LNCaP clone FGC (cell line): ENCODE measurements around the gene AKT2.

Experiments
- DNase-seq: peaks from one replicate; pipeline ENCODE4 v3.0.0-alpha.2; 2011; ENCODE audit warnings: low read depth
- H3K4me3 ChIP-seq: 2 replicates; pipeline ENCODE4 v1.5.1; 2011; ENCODE audit warnings: mild to moderate bottlenecking, low read depth, low read length, control low read depth
- TF ChIP-seq, protein P1 (sequence below): IDR thresholded peaks from 2 replicates; pipeline ENCODE4 v1.5.1; 2012; ENCODE audit warnings: mild to moderate bottlenecking; ENCODE audit not compliant: control insufficient read depth, insufficient read depth; ENCODE audit errors: extremely low read depth

AKT2 gene

GRCh38 chr19:40322271-40322610 lies 37.1 kb upstream of the AKT2 start:
- H3K4me3 ChIP-seq: no peak overlapping the region

DNA sequence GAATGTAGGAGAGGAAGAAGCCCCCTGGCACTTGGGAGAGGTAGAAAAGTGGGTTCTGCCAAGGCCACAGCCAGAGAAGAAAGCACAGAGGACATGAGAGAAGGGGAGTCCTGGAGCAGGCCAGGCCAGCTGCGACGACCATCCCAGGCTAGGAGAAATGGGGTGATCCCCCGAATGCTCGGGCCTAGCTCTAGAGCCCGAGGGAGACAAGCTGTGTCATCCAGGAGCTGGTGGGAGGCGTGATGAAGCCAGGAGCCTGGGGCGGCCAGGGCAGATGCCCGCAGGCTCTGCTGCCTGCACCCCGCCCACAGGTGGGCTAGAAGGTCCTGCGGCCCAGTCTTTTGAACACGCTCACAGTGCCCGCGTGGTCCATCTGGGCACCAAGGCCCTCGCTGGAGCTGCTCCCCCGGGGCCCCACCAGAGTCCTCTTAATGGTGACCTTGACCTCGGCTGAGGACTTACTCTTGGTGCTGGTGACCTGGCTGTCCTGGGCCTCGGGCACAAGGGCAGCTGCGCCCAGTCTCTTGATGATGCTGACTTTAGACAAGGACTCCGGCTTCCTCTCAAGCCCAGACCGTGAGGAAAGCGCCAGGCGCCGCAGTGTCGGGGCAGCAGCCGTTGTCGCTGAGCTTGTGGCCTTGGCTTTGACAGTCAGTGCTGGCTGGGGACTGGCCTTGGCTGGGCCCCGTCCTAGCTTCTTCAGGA lies 36.6 kb upstream of the AKT2 start:
- TF ChIP-seq, protein P1, sequence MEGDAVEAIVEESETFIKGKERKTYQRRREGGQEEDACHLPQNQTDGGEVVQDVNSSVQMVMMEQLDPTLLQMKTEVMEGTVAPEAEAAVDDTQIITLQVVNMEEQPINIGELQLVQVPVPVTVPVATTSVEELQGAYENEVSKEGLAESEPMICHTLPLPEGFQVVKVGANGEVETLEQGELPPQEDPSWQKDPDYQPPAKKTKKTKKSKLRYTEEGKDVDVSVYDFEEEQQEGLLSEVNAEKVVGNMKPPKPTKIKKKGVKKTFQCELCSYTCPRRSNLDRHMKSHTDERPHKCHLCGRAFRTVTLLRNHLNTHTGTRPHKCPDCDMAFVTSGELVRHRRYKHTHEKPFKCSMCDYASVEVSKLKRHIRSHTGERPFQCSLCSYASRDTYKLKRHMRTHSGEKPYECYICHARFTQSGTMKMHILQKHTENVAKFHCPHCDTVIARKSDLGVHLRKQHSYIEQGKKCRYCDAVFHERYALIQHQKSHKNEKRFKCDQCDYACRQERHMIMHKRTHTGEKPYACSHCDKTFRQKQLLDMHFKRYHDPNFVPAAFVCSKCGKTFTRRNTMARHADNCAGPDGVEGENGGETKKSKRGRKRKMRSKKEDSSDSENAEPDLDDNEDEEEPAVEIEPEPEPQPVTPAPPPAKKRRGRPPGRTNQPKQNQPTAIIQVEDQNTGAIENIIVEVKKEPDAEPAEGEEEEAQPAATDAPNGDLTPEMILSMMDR: no peak
- DNase-seq: no peak
- H3K4me3 ChIP-seq: no peak overlapping the region

More at GRCh38 chr19:40322271-40322610, 37.1 kb upstream of the AKT2 start:
- TF ChIP-seq, protein P1: no peak
- no peak for DNase-seq

- no peak overlapping the region for H3K4me3 ChIP-seq
- no peak for DNase-seq
- TF ChIP-seq, protein P1: no peak
Measured at GRCh38 chr19:40321076-40321475, 35.9 kb upstream of the AKT2 start.

DNA sequence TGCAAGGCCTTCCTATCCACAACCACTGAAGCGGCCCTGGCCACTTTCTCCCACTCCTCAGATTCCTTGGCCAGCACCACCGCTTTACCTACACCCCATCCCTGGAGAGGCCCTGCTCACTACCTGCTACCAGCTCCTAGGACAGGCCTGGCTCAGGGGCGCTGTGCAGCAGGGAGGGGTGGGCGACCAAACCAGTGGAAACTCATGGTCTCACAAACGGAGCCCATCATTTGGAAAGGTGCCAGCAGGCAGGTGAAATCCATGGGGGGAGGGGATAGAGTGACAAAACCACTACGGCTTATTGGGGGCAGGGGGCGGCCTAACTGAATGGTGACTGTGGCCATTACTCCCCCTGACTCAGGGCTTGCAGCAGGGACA lies 35.4 kb upstream of the AKT2 start:
- no peak for DNase-seq
- TF ChIP-seq, protein P1: no peak
- no peak overlapping the region for H3K4me3 ChIP-seq

GRCh38 chr19:40317338-40317737 lies 32.2 kb upstream of the AKT2 start:
- TF ChIP-seq, protein P1: no peak
- DNase-seq: no peak
- H3K4me3 ChIP-seq: no peak overlapping the region

GRCh38 chr19:40315812-40316470 lies 30.8 kb upstream of the AKT2 start:
- no peak overlapping the region for H3K4me3 ChIP-seq
- TF ChIP-seq, protein P1: no peak

More at GRCh38 chr19:40315812-40316470, 30.8 kb upstream of the AKT2 start:
- no peak for DNase-seq
